Osteocyte (in vitro differentiated cells): ENCODE data around the gene TRAF5. TPM values are rescaled to one million over a fixed set of nuclear protein-coding genes. Genes with fewer than 3 reads are reported as not detected.

ENCODE experiments used
- DNase-seq: peaks from one replicate; pipeline ENCODE4 v3.0.0; 2021; ENCODE audit warnings: mixed read lengths; ENCODE audit not compliant: unreplicated experiment; ENCODE audit errors: extremely low spot score
- H3K27ac Mint-ChIP-seq: one replicate; pipeline ENCODE4 v1.8.0; 2021; ENCODE audit warnings: mild to moderate bottlenecking, mixed read lengths; ENCODE audit not compliant: unreplicated experiment
- H3K27me3 Mint-ChIP-seq: one replicate; pipeline ENCODE4 v1.8.0; 2021; ENCODE audit warnings: mixed read lengths; ENCODE audit not compliant: unreplicated experiment
- H3K36me3 Mint-ChIP-seq: one replicate; pipeline ENCODE4 v1.8.0; 2021; ENCODE audit warnings: mixed read lengths; ENCODE audit not compliant: unreplicated experiment
- H3K4me1 Mint-ChIP-seq: one replicate; pipeline ENCODE4 v1.8.0; 2021; ENCODE audit warnings: mixed read lengths; ENCODE audit not compliant: unreplicated experiment
- H3K4me3 Mint-ChIP-seq: one replicate; pipeline ENCODE4 v1.8.0; 2021; ENCODE audit warnings: mild to moderate bottlenecking, moderate library complexity, mixed read lengths; ENCODE audit not compliant: unreplicated experiment
- H3K9me3 Mint-ChIP-seq: one replicate; pipeline ENCODE4 v1.8.0; 2021; ENCODE audit warnings: mixed read lengths; ENCODE audit not compliant: unreplicated experiment
- total RNA-seq: library from RNA; stranded (reverse); gene quantifications from 2 replicates; pipeline ENCODE4 v1.2.1, GENCODE V29; 2021
- TF ChIP-seq, protein P1 (sequence below): fragments of 200-600 bp; sonication (generic); IDR thresholded peaks from 2 replicates; pipeline ENCODE4 v1.5.0; 2021; ENCODE audit warnings: antibody characterized with exemption, mild to moderate bottlenecking, moderate library complexity

Gene TRAF5
- total RNA-seq, 1 donor from 2014 or later = 45.2 TPM

DNA sequence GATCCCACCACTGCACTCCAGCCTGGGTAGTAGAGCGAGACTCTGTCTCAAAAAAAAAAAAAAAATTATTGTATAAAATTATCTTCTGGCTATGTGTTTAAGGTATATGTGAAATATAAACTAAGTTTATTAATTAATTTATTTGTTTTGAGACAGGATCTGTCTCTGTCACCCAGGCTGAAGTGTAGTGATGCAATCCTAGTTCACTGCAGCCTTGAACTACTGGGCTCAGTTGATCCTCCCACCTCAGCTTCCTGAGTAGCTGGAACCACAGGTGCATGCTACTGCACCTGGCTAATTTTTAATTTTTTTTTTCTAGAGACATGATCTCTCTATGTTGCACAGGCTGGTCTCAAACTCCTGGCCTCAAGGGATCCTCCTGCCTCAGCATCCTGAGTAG lies 97.4 kb downstream of the TRAF5 start:
- Mint-ChIP-seq H3K36me3 (no peaks in the 10 kb centered on the region), H3K27me3 (no peaks in the 10 kb centered on the region), H3K4me3 (no peak overlapping the region), H3K4me1 (peaks cover 21% of the 10 kb centered on the region), H3K9me3 (no peaks in the 10 kb centered on the region), H3K27ac (no peak overlapping the region)
- no peak for DNase-seq
- TF ChIP-seq, protein P1, sequence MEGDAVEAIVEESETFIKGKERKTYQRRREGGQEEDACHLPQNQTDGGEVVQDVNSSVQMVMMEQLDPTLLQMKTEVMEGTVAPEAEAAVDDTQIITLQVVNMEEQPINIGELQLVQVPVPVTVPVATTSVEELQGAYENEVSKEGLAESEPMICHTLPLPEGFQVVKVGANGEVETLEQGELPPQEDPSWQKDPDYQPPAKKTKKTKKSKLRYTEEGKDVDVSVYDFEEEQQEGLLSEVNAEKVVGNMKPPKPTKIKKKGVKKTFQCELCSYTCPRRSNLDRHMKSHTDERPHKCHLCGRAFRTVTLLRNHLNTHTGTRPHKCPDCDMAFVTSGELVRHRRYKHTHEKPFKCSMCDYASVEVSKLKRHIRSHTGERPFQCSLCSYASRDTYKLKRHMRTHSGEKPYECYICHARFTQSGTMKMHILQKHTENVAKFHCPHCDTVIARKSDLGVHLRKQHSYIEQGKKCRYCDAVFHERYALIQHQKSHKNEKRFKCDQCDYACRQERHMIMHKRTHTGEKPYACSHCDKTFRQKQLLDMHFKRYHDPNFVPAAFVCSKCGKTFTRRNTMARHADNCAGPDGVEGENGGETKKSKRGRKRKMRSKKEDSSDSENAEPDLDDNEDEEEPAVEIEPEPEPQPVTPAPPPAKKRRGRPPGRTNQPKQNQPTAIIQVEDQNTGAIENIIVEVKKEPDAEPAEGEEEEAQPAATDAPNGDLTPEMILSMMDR = no peak

Other genes starting within 250 kb of the TRAF5 start
- gene KCNH1, start 192.7 kb upstream of the TRAF5 start, total RNA-seq = 7.3 and 9.4 TPM in 2 replicates
- 51.0 and 54.6 TPM in 2 replicates for gene RCOR3, start 67.5 kb upstream of the TRAF5 start, total RNA-seq
- not detected in 2 replicates for gene RD3, start 165.3 kb downstream of the TRAF5 start, total RNA-seq